Measurements from ENCODE around the gene MID1.

GRCh38 chrX:10617186-10617998, 3.0 kb downstream of the MID1 start:
- TF ChIP-seq SIN3B (IDR thresholded peaks at IDR 0.05; ENCODE audit: low read depth), result no peak
- no peak for TF ChIP-seq ZNF277 (CRISPR knock-in tag; IDR thresholded peaks at IDR 0.05; ENCODE audit: borderline replicate concordance)
- no peak for TF ChIP-seq E2F1 (CRISPR knock-in tag; IDR thresholded peaks at IDR 0.05)
- no peak for TF ChIP-seq ZFPM2 (CRISPR knock-in tag; IDR thresholded peaks at IDR 0.05)
- no peak for TF ChIP-seq ZBTB43 (CRISPR knock-in tag; IDR thresholded peaks at IDR 0.05)
- TF ChIP-seq NRF1 (conservative IDR thresholded peaks at IDR 0.05 in 1 of 2, IDR thresholded peaks at IDR 0.05 in 1 of 2), result no peak
- TF ChIP-seq POLR2AphosphoS5 (IDR thresholded peaks at IDR 0.05; ENCODE audit: control insufficient read depth, insufficient read depth, low read depth, low read length), result no peak
- TF ChIP-seq NFE2 (IDR thresholded peaks at IDR 0.05; ENCODE audit: low read depth), result no peak
- no peak for TF ChIP-seq KDM2B (CRISPR knock-in tag; IDR thresholded peaks at IDR 0.05)
- TF ChIP-seq EP300 (IDR thresholded peaks at IDR 0.05; ENCODE audit: low read length), result no peak
- no peak for TF ChIP-seq ZNF274 (IDR thresholded peaks at IDR 0.05; ENCODE audit: borderline replicate concordance, low read depth, low read length)
- TF ChIP-seq ZNF449 (CRISPR knock-in tag; IDR thresholded peaks at IDR 0.05), result no peak
- no peak for TF ChIP-seq REST (IDR thresholded peaks at IDR 0.05; ENCODE audit: borderline replicate concordance)
- no peak for TF ChIP-seq REST (CRISPR knock-in tag; IDR thresholded peaks at IDR 0.05; ENCODE audit: low read depth)
- no peak for TF ChIP-seq JUN (IDR thresholded peaks at IDR 0.05; ENCODE audit: borderline replicate concordance, low read depth, low read length)
- no peak for TF ChIP-seq JUN (CRISPR knock-in tag; IDR thresholded peaks at IDR 0.05; ENCODE audit: borderline replicate concordance)
